ENCODE measurements around the gene SSBP3. TPM values are rescaled to one million over a fixed set of nuclear protein-coding genes. Genes with fewer than 3 reads are reported as not detected.

SSBP3 gene
- total RNA-seq, 1 donor = 11.7 TPM

DNA sequence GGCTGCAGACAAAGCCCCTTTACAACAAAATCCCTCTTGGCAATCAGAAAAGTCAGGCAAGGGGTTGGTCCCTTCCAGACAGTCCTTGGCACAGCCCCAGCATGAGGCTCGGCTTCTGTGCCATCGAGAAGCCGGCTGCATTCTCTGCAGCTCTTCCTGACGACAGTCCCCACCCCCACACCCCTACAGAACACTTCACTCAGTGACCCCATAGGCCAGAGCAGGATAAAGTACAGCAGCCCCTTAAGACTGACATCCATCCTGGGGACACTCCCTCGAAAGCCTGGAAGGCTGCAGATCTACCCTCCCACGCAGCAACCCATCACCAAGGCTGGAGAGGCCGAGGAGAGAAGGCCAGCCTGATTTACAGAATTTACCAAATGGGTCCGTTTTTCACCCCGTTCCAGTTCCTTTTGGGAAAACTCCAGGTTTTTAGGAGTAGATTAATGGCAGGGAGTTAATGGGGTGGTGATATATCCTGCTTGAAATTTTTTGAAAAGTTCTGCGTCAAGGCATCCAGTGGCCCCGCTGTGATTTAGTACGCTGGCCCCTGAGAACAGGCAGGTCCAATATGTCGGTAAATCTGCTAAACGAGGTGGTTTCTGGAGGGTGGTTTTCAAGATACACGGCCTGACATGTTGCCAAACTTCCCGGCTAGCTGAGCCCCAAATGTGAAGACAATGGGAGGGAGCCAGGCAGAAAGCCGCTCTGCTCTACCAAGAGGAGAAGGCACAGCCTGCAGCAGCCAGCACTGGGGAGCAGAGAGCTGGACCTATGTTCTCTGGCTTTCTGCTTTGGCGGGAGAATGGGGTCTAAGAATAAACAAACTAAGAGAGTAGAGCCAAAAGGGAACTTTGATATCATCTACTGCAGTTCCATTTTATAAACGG lies 81.7 kb downstream of the SSBP3 start:
- peak; percentile 31 for DNase-seq (ENCODE audit: low read depth)
- no peak overlapping the region for H3K4me3 ChIP-seq (ENCODE audit: low read depth, low read length)
- TF ChIP-seq CTCF (IDR thresholded peaks at IDR 0.05; ENCODE audit: insufficient read depth, low read length) = no peak

DNA sequence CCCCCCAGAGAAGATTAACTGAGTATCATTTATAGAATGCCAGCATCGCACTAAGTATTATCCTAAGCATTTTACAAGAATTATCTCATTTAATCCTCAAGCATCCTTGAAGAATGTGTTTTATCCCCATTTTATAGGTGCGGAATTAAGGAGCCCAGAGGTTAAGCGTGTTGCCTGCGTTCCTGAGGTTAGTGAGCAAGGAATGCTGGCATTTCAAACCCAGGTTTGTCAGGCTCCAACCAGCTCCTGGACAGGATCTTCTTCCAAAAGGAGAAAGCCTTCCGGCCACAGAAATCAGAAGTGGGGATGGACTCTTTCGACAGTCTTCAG lies 82.3 kb downstream of the SSBP3 start:
- no peak overlapping the region for H3K4me3 ChIP-seq (ENCODE audit: low read depth, low read length)
- no peak for DNase-seq (ENCODE audit: low read depth)
- TF ChIP-seq CTCF (IDR thresholded peaks at IDR 0.05; ENCODE audit: insufficient read depth, low read length) = no peak

- TF ChIP-seq CTCF (IDR thresholded peaks at IDR 0.05; ENCODE audit: insufficient read depth, low read length) = no peak
- H3K4me3 ChIP-seq (ENCODE audit: low read depth, low read length) = no peak overlapping the region
- DNase-seq (ENCODE audit: low read depth) = no peak
Observed at GRCh38 chr1:54323324-54323739, 82.9 kb downstream of the SSBP3 start.

- H3K4me3 ChIP-seq (ENCODE audit: low read depth, low read length) = no peak overlapping the region
- no peak for DNase-seq (ENCODE audit: low read depth)
- TF ChIP-seq CTCF (IDR thresholded peaks at IDR 0.05; ENCODE audit: insufficient read depth, low read length) = no peak
Observed at GRCh38 chr1:54318246-54318814, 87.9 kb downstream of the SSBP3 start.

DNA sequence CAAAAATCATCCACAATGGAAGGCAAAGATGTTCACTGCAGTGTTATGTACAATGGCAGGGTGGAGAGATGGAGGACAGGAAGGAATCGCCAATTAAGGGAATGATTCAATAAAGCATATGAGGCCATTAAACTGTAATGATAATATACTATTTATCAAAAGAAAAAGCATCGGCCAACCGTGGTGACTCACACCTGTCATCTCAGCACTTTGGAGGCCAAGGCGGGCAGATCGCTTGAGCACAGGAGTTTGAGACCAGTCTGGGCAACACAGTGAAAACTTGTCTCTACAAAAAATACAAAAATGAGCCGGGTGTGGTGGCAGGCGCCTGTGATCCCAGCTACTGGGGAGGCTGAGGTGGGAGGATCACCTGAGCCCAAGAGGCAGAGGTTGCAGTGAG lies 89.1 kb downstream of the SSBP3 start:
- TF ChIP-seq CTCF (IDR thresholded peaks at IDR 0.05; ENCODE audit: insufficient read depth, low read length) = no peak
- DNase-seq (ENCODE audit: low read depth) = no peak
- no peak overlapping the region for H3K4me3 ChIP-seq (ENCODE audit: low read depth, low read length)

- no peak for TF ChIP-seq CTCF (IDR thresholded peaks at IDR 0.05; ENCODE audit: insufficient read depth, low read length)
Observed at GRCh38 chr1:54315099-54315498, 91.1 kb downstream of the SSBP3 start.

More at GRCh38 chr1:54315099-54315498, 91.1 kb downstream of the SSBP3 start:
- no peak overlapping the region for H3K4me3 ChIP-seq (ENCODE audit: low read depth, low read length)
- no peak for DNase-seq (ENCODE audit: low read depth)
